A673 (cell line): ENCODE results near the gene MORN5.

Source experiments
- CTCF ChIP-seq: fragments of 300-800, 200-600 bp; sonication (generic); conservative IDR thresholded peaks from 2 replicates; pipeline ENCODE4 v1.5.1; 2017; ENCODE audit warnings: low read depth, mild to moderate bottlenecking, antibody characterized with exemption, low read length, moderate library complexity, mixed read lengths
- EZH2 ChIP-seq: fragments of 200-600 bp; sonication (generic); IDR thresholded peaks from 2 replicates; pipeline ENCODE4 v1.6.1; 2017; ENCODE audit warnings: borderline replicate concordance, low read depth, mild to moderate bottlenecking, mixed read lengths, antibody characterized with exemption, low read length; ENCODE audit not compliant: poor library complexity, severe bottlenecking

DNA sequence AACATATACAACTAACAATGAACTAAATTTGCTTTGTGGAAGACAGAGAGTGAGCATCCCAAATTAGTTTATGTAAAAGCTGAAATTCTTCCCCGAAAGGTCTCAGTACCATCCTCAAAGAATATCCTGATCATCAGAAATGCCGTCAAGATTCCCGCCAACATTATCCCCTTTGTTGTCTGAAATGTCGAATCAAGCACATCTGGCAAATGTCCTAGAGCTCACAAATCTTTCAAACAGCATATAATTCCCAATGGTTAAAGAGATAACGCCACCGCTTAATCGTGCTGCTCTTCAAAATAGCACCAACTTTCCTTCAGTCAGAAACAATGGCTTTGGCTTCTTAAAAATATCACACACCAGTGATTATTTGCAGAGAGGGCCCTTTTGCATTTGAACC, 23.8 kb downstream of the MORN5 start:
- no peak for TF ChIP-seq CTCF
- TF ChIP-seq EZH2: no peak
